ENCODE results near the gene TACSTD2.
"Not testable (repeated sequence)": the region's sequence is repeated elsewhere in the genome, so short reads cannot be mapped to it uniquely, and the experiment has no call there.

The TACSTD2 gene

DNA sequence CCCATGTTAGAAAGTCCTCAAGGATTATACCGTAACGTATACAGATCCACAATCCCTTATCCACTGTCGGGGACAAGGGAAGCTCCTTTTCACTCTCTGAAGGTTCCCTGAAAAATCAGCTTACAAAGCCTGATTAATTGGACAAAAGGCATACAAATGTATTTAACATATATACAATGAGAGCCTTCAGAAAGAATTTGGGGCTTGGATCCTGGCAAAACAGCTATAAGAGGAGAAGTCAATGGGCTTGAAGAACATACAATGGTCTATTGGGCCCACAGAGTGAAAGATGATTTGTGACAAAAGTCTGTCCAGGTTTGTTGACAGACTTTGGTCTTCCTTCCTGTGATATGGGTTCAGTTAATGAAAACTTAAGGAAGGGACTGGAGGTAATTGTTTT, 10.7 kb downstream of the TACSTD2 start:
- Histone ChIP-seq H3K27me3 (ENCODE audit: control insufficient read depth, low read length) (no peaks in the 10 kb centered on the region; the same call in 1 of the 2 replicates), H3K36me3 (ENCODE audit: control insufficient read depth, low read length) (no peaks in the 10 kb centered on the region), H3K27ac (ENCODE audit: low read depth, low read length) (no peak overlapping the region), H4K20me1 (ENCODE audit: control insufficient read depth, insufficient read depth, low read depth, low read length) (no peaks in the 10 kb centered on the region), H3K4me2 (ENCODE audit: low read length) (no peak overlapping the region), H3K4me1 (ENCODE audit: control insufficient read depth, low read length) (no peaks in the 10 kb centered on the region), H3K4me3 (ENCODE audit: low read length) (no peak overlapping the region), H3K9me3 (ENCODE audit: control insufficient read depth, insufficient read depth, low read length) (no peaks in the 10 kb centered on the region), H3F3A (ENCODE audit: control insufficient read depth, insufficient read depth) (no peaks in the 10 kb centered on the region), H3K9me2 (replicated peaks; ENCODE audit: control insufficient read depth, low read length) (no peaks in the 10 kb centered on the region), H3K79me2 (ENCODE audit: control insufficient read depth, low read length) (no peaks in the 10 kb centered on the region)
- no peak for TF ChIP-seq EZH2phosphoT487 (IDR thresholded peaks at IDR 0.05; ENCODE audit: borderline replicate concordance, low read length)
- TF ChIP-seq, protein P1, sequence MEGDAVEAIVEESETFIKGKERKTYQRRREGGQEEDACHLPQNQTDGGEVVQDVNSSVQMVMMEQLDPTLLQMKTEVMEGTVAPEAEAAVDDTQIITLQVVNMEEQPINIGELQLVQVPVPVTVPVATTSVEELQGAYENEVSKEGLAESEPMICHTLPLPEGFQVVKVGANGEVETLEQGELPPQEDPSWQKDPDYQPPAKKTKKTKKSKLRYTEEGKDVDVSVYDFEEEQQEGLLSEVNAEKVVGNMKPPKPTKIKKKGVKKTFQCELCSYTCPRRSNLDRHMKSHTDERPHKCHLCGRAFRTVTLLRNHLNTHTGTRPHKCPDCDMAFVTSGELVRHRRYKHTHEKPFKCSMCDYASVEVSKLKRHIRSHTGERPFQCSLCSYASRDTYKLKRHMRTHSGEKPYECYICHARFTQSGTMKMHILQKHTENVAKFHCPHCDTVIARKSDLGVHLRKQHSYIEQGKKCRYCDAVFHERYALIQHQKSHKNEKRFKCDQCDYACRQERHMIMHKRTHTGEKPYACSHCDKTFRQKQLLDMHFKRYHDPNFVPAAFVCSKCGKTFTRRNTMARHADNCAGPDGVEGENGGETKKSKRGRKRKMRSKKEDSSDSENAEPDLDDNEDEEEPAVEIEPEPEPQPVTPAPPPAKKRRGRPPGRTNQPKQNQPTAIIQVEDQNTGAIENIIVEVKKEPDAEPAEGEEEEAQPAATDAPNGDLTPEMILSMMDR (IDR thresholded peaks at IDR 0.05; ENCODE audit: low read depth, low read length, poor library complexity, severe bottlenecking): no peak

DNA sequence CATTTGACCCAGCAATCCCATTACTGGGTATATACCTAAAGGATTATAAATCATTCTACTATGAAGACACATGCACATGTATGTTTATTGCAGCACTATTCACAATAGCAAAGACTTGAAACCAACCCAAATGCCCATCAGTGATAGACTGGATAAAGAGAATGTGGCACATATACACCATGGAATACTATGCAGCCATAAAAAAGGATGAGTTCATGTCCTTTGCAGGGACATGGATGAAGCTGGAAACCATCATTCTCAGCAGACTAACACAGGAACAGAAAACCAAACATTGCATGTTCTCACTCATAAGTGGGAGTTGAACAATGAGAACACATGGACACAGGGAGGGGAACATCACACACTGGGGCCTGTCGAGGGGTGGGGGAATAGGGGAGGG, 13.3 kb downstream of the TACSTD2 start:
- not testable (repeated sequence) for H3K36me3 ChIP-seq (ENCODE audit: control insufficient read depth, low read length); H3K4me2 ChIP-seq (ENCODE audit: low read length); H3K4me3 ChIP-seq (ENCODE audit: low read length); H3K9me3 ChIP-seq (ENCODE audit: control insufficient read depth, insufficient read depth, low read length); H3K9me2 ChIP-seq (replicated peaks; ENCODE audit: control insufficient read depth, low read length); H3K27me3 ChIP-seq (ENCODE audit: control insufficient read depth, low read length); H3K27ac ChIP-seq (ENCODE audit: low read depth, low read length); H3K79me2 ChIP-seq (ENCODE audit: control insufficient read depth, low read length); H3F3A ChIP-seq (ENCODE audit: control insufficient read depth, insufficient read depth); H4K20me1 ChIP-seq (ENCODE audit: control insufficient read depth, insufficient read depth, low read depth, low read length); H3K4me1 ChIP-seq (ENCODE audit: control insufficient read depth, low read length)

DNA sequence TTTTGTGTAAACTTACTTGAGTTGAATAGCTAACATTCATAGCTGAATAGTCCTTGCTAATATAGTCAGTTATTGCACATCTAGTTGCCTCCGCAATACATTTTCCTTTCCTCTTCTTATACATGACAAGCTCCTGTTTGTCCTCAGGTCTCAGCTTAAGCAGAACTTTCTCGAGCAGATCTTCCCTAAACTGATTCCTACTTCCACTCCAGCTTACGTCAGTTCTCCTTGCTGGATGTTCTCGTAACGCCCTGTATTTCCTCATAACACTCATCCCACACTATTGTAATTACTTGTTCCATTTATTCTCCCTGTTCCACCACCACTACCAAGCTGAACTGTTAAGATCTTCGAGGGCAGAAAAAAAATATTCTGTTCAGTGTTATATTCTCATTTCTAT, 15.4 kb downstream of the TACSTD2 start:
- Histone ChIP-seq H3K4me2 (ENCODE audit: low read length) (no peak overlapping the region), H3K27me3 (ENCODE audit: control insufficient read depth, low read length) (peaks cover 7% of the 10 kb centered on the region), H3K9me2 (replicated peaks; ENCODE audit: control insufficient read depth, low read length) (no peaks in the 10 kb centered on the region), H4K20me1 (ENCODE audit: control insufficient read depth, insufficient read depth, low read depth, low read length) (no peaks in the 10 kb centered on the region), H3K27ac (ENCODE audit: low read depth, low read length) (no peak overlapping the region), H3K79me2 (ENCODE audit: control insufficient read depth, low read length) (no peaks in the 10 kb centered on the region), H3K9me3 (ENCODE audit: control insufficient read depth, insufficient read depth, low read length) (no peaks in the 10 kb centered on the region), H3K4me3 (ENCODE audit: low read length) (no peak overlapping the region), H3F3A (ENCODE audit: control insufficient read depth, insufficient read depth) (no peaks in the 10 kb centered on the region), H3K4me1 (ENCODE audit: control insufficient read depth, low read length) (no peaks in the 10 kb centered on the region), H3K36me3 (ENCODE audit: control insufficient read depth, low read length) (no peaks in the 10 kb centered on the region)
- TF ChIP-seq EZH2phosphoT487 (IDR thresholded peaks at IDR 0.05; ENCODE audit: borderline replicate concordance, low read length): no peak
- TF ChIP-seq, protein P1 (IDR thresholded peaks at IDR 0.05; ENCODE audit: low read depth, low read length, poor library complexity, severe bottlenecking): no peak

DNA sequence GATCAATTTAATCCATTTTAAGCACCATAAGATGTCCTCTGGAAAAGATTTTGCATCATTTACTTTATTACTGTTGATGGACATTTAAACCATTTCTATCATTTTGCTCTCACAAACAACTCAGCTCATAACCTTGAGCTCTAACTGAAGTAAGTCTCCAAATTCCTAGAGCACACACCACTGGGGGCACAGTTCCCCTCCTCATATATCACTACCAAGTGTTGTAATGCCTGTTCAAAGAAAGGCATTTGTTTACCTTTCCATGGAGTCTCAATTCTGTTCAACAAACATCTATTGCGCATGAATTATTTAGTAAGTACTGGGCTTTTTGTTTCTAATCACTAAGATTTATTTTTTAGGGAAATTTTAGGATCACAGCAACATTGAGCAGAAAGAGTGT, 21.7 kb downstream of the TACSTD2 start:
- TF ChIP-seq EZH2phosphoT487 (IDR thresholded peaks at IDR 0.05; ENCODE audit: borderline replicate concordance, low read length): no peak
- TF ChIP-seq, protein P1 (IDR thresholded peaks at IDR 0.05; ENCODE audit: low read depth, low read length, poor library complexity, severe bottlenecking): no peak
- no peaks in the 10 kb centered on the region for H3K36me3 ChIP-seq (ENCODE audit: control insufficient read depth, low read length)
- H3F3A ChIP-seq (ENCODE audit: control insufficient read depth, insufficient read depth): no peaks in the 10 kb centered on the region
- H3K27ac ChIP-seq (ENCODE audit: low read depth, low read length): no peak overlapping the region
- H3K4me2 ChIP-seq (ENCODE audit: low read length): no peak overlapping the region
- peaks cover 12% of the 10 kb centered on the region for H3K27me3 ChIP-seq (ENCODE audit: control insufficient read depth, low read length)
- H4K20me1 ChIP-seq (ENCODE audit: control insufficient read depth, insufficient read depth, low read depth, low read length): no peaks in the 10 kb centered on the region
- H3K79me2 ChIP-seq (ENCODE audit: control insufficient read depth, low read length): no peaks in the 10 kb centered on the region
- H3K9me2 ChIP-seq (replicated peaks; ENCODE audit: control insufficient read depth, low read length): no peaks in the 10 kb centered on the region
- no peaks in the 10 kb centered on the region for H3K4me1 ChIP-seq (ENCODE audit: control insufficient read depth, low read length)
- no peak overlapping the region for H3K4me3 ChIP-seq (ENCODE audit: low read length)
- no peaks in the 10 kb centered on the region for H3K9me3 ChIP-seq (ENCODE audit: control insufficient read depth, insufficient read depth, low read length)
